GM10248 (cell line): Measurements from ENCODE around the gene METRN.
A peak's percentile ranks its signal among the peaks of the same experiment; 100 is the strongest.

Experiments
- CTCF ChIA-PET: fragments of 300-600 bp; sonication (Branson Sonifier 250); formaldehyde crosslinking; extraction: SDS; loops from one replicate; lab custom pipeline; 2021; ENCODE audit warnings: antibody characterized with exemption; lab: Yijun Ruan, JAX
- POLR2A ChIA-PET: fragments of 350-650 bp; sonication (Branson Sonifier 250); formaldehyde crosslinking; extraction: SDS; loops from one replicate; lab custom pipeline; 2020; ENCODE audit warnings: antibody characterized with exemption; lab: Yijun Ruan, JAX
- DNase-seq: peaks from one replicate; pipeline ENCODE4 v3.0.0; 2012; ENCODE audit errors: extremely low spot score
- TF ChIP-seq, protein P1 (sequence below): IDR thresholded peaks from 2 replicates; pipeline ENCODE4 v1.5.1; 2012; ENCODE audit warnings: mild to moderate bottlenecking, low read depth; ENCODE audit errors: extremely low read depth, missing control alignments, control extremely low read depth

The METRN gene

DNA sequence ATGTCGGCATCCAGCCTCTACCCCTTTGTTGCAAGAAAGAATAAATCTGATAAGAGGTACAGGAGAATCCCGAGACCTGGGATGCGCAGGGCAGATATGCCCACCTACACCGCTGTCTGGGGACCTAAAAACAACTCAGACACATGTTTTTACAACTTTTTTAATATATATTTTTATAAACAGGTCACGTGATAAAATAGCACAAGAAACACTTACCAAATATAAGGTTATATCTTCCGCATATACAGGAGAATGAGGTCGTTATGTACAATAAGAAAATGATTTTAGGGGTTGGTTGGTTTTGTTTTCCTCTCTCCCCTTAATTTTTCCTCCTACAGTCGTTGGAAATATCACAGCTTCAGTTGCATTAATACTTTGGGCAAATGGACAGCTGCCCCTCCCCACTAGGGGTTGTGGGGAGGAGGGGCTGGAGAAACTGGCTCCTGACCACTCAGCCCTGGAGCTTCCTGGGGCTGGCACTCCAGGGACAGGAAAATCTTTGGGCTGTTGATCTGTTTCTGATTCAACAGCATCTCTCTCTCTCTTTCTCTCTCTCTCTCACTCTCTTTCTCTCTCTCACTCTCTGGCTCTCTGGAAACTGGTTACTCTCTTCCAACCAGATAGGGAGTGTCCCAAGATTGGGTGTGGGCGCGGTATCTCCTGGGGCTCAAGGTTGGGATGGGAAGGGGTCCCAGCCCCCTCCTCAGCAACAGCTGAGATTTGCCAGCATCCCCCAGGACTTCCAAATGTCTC is 22.4 kb upstream of the METRN start:
- CTCF ChIA-PET, result interaction anchor here (1.9 kb wide), 1 partner anchor 20 kb away, joined by 4 read pairs; no protein-coding TSS in a partner anchor
- DNase-seq, result no peak
- TF ChIP-seq, protein P1, sequence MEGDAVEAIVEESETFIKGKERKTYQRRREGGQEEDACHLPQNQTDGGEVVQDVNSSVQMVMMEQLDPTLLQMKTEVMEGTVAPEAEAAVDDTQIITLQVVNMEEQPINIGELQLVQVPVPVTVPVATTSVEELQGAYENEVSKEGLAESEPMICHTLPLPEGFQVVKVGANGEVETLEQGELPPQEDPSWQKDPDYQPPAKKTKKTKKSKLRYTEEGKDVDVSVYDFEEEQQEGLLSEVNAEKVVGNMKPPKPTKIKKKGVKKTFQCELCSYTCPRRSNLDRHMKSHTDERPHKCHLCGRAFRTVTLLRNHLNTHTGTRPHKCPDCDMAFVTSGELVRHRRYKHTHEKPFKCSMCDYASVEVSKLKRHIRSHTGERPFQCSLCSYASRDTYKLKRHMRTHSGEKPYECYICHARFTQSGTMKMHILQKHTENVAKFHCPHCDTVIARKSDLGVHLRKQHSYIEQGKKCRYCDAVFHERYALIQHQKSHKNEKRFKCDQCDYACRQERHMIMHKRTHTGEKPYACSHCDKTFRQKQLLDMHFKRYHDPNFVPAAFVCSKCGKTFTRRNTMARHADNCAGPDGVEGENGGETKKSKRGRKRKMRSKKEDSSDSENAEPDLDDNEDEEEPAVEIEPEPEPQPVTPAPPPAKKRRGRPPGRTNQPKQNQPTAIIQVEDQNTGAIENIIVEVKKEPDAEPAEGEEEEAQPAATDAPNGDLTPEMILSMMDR, result no peak
- POLR2A ChIA-PET, result interaction anchor here (0.7 kb wide), 1 partner anchor 437 kb away, joined by 3 read pairs; no protein-coding TSS in a partner anchor

DNA sequence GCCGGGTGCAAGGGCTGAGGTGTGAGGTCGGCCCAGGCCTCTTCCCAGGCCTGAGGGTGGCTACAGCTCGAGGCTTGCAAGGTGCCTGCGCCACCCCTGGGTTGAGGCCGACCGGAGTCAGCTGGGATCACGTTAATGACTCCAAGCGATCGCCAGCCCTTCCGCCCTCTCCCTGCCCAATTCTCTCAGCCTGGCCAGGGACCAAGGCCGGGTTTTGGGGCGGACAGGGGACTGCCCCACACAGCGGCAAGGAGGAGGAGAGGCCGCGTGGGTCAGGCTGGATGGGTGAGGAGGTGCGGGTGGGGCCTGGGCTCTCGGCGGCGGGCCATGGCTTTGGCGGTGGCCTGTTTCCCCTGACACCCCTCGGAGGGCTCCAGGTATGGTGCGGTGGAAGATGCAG is 21.6 kb upstream of the METRN start:
- no peak for DNase-seq
- CTCF ChIA-PET, result interaction anchor here (1.9 kb wide), 1 partner anchor 19 kb away, joined by 4 read pairs; no protein-coding TSS in a partner anchor
- TF ChIP-seq, protein P1, result no peak
- POLR2A ChIA-PET, result no interaction called here

DNA sequence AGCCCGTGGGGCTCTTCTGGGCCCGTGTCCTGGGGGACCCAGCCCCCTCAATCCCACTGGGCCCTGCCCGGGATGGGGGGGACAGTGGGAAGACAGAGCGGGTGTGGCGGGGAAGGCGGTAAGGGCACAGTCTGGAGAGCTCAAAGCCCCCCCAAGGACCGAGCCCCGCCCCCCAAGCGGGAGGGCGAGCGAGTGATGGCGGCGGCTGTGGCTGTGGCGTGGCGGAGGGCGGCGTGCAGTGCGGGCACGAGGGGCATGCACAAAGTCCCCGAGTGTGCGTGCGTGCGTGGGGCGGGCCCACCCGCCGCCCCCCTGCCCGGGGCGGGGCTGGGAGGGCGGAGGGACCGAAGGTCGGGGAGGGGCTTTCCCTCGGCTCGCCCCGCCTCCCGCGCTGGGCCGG is 21.2 kb upstream of the METRN start:
- DNase-seq, result no peak
- ChIA-PET POLR2A (no interaction called here), CTCF (interaction anchor here (1.9 kb wide), 1 partner anchor 19 kb away, joined by 4 read pairs; no protein-coding TSS in a partner anchor)
- TF ChIP-seq, protein P1, result no peak

DNA sequence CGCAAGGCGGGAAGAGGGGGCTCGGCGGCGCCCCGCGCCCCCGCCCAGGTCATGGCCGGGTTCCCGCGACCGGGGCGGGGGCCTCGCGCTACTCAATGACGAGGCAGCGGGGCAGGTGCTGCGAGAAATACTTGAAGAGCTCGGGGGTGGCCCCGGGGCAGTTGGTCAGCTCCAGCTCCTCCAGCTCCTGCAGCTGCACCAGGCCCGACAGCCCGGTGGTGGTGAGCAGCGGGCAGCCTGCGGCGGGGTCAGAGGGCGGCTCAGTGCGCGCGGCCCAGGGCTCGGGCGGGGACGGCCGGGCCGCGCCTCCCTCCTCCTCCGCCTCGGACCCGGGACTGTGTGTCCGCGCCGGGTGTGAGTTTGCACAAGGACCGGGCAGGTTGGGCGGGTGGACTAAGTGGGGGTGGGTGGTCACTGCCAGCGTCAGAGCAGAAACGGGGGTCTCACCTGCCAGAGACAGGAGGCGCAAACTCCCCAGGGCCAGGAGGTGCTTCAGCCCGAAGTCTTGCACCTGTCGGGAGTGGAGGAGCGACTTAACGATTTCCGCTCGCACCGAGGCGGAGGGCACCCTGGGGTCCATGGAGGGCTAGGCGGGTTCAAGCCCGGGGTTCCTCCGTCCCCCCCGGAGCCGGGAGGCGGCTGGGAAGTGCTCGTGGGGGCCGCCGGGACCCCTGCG is 20.6 kb upstream of the METRN start:
- ChIA-PET CTCF (interaction anchor here (1.6 to 1.9 kb wide), 2 partner anchors 18 to 20 kb away, joined by 4 read pairs; partner anchors contain the start of gene METRN), POLR2A (no interaction called here)
- TF ChIP-seq, protein P1, result no peak
- DNase-seq, result no peak

DNA sequence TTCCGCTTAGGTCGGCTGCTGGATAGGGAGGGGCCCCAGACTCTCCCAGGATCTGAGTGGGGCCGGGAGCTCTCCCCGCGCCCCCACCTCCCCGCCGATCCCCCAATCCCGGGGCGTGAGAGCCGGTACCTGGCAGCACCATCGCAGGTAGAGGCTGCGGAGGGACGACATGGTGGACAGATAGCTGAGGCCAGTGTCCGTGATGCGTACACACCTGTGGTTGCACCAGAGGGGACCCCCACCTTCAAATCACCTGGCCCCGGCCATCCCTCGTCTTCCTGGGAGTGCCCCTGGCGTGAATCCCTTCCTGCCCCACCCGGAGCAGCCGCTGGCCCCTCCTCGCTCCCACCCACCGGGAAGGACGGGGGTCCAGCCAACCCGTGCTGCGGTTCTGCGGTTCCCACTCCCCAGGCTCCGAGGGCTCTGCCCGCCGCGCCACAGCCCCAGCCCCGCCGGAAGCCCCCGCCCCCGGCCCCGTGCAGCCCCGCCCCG is 20.0 kb upstream of the METRN start:
- no peak for DNase-seq
- CTCF ChIA-PET, result interaction anchor here (1.2 to 1.6 kb wide), 4 partner anchors 17 to 90 kb away, joined by 3 to 8 read pairs (median 4); partner anchors contain the start of gene METRN
- POLR2A ChIA-PET, result no interaction called here
- TF ChIP-seq, protein P1, result no peak

DNA sequence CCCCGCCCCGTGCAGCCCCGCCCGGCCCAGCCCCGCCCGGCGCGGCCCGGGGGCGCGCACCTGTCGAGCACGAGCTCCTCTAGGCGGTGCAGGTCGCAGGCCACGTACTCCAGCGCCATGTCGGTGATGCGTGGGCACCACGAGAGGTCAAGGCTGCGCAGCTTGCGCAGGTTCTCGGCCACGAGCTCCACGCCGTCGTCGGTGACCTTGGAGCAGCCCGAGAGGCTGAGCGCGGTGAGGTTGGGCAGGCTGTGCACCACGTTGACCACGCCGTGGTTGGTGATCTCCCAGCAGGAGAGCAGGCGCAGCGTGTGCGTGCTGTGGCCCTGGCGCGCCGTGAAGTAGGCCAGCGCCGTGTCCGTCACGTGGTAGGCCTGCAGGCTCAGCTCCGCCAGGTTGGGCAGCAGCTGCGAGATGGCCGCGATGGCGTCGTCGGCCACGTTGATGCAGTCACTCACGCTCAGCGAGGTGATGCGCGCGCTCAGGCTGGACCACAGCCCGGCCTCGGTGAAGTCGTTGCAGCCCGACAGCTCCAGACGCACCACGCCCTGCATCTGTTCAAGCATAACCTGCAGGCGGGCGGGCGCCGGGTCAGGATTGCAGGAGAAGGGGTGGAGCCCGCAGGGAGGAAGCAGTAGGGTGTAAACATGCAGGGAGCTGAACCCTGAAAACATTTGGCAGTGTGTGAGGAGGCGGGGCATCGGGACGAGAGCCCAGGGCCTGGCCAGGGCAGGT is 19.4 kb upstream of the METRN start:
- TF ChIP-seq, protein P1, result no peak
- POLR2A ChIA-PET, result interaction anchor here (0.5 kb wide), 1 partner anchor 113 kb away, joined by 4 read pairs; no protein-coding TSS in a partner anchor
- peak; percentile 83 for DNase-seq
- CTCF ChIA-PET, result interaction anchor here (1.0 to 1.6 kb wide), 5 partner anchors 11 to 89 kb away, joined by 3 to 8 read pairs (median 4); partner anchors contain the start of genes JMJD8 and METRN
